Ramos (cell line): Measurements from ENCODE around the gene FANCE.

Source experiments
- in situ Hi-C: fragments of 300-500 bp; cut with MboI; formaldehyde crosslinking; loops from one replicate; pipeline ENCODE4 v1.14.3; 2022; ENCODE audit warnings: low sequenced_read_pairs; ENCODE audit not compliant: unreplicated experiment

Gene FANCE

GRCh38 chr6:35483062-35483461 lies 30.9 kb downstream of the FANCE start:
- in situ Hi-C loops: no loop called here

- in situ Hi-C loops: no loop called here
Measured at GRCh38 chr6:35483490-35483889, 31.4 kb downstream of the FANCE start.

- in situ Hi-C loops: no loop called here
Measured at GRCh38 chr6:35483893-35484645, 31.9 kb downstream of the FANCE start.

- in situ Hi-C loops: no loop called here
Measured at GRCh38 chr6:35484921-35485392, 32.8 kb downstream of the FANCE start.

- in situ Hi-C loops: no loop called here
Measured at GRCh38 chr6:35485402-35485877, 33.3 kb downstream of the FANCE start.

GRCh38 chr6:35486005-35486925 lies 34.1 kb downstream of the FANCE start:
- in situ Hi-C loops: no loop called here

GRCh38 chr6:35487658-35488516 lies 35.7 kb downstream of the FANCE start:
- in situ Hi-C loops: no loop called here

GRCh38 chr6:35488517-35488862 lies 36.4 kb downstream of the FANCE start:
- in situ Hi-C loops: no loop called here

GRCh38 chr6:35489066-35489465 lies 36.9 kb downstream of the FANCE start:
- in situ Hi-C loops: no loop called here

- in situ Hi-C loops: no loop called here
Measured at GRCh38 chr6:35489995-35490791, 38.1 kb downstream of the FANCE start.

- in situ Hi-C loops: no loop called here
Measured at GRCh38 chr6:35490821-35491557, 38.9 kb downstream of the FANCE start.

- in situ Hi-C loops: no loop called here
Measured at GRCh38 chr6:35491558-35492257, 39.6 kb downstream of the FANCE start.

GRCh38 chr6:35492258-35492973 lies 40.3 kb downstream of the FANCE start:
- in situ Hi-C loops: no loop called here

- in situ Hi-C loops: no loop called here
Measured at GRCh38 chr6:35492974-35493284, 40.8 kb downstream of the FANCE start.

GRCh38 chr6:35493307-35493983 lies 41.3 kb downstream of the FANCE start:
- in situ Hi-C loops: no loop called here

- in situ Hi-C loops: no loop called here
Measured at GRCh38 chr6:35494161-35494563, 42.0 kb downstream of the FANCE start.
